Astrocyte (in vitro differentiated cells and primary cell): ENCODE results near the gene ENPP6. TPM values are rescaled to one million over a fixed set of nuclear protein-coding genes. Genes with fewer than 3 reads are reported as not detected.

Source experiments
- DNase-seq: peaks from one replicate; pipeline ENCODE4 v3.0.0-alpha.2; 2010; ENCODE audit warnings: low read depth
- FAIRE-seq: peaks from 2 replicates; lab custom pipeline; 2011; peaks lifted over from hg19 to GRCh38; lab: Jason Lieb, UNC
- H2AFZ ChIP-seq: 2 replicates; pipeline ENCODE4 v1.6.0; 2012; ENCODE audit warnings: low read depth, low read length, inconsistent platforms
- H3K27ac ChIP-seq: 2 replicates; pipeline ENCODE4 v1.5.1; 2011; ENCODE audit warnings: low read depth, low read length, inconsistent platforms
- H3K27me3 ChIP-seq: 2 replicates; pipeline ENCODE4 v1.6.0; 2011; ENCODE audit warnings: low read length, inconsistent platforms; ENCODE audit not compliant: insufficient read depth
- H3K36me3 ChIP-seq: 2 replicates; pipeline ENCODE4 v1.5.1; 2011; ENCODE audit warnings: low read length, inconsistent platforms; ENCODE audit not compliant: insufficient read depth
- H3K4me1 ChIP-seq: 2 replicates; pipeline ENCODE4 v1.5.1; 2011; ENCODE audit warnings: low read length, inconsistent platforms; ENCODE audit not compliant: insufficient read depth
- H3K4me2 ChIP-seq: 2 replicates; pipeline ENCODE4 v1.6.0; 2012; ENCODE audit warnings: low read length, inconsistent platforms
- H3K4me3 ChIP-seq: 2 replicates; pipeline ENCODE4 v1.5.1; 2011; ENCODE audit warnings: low read depth, mild to moderate bottlenecking, low read length, inconsistent platforms; ENCODE audit not compliant: insufficient read depth
- H3K79me2 ChIP-seq: 2 replicates; pipeline ENCODE4 v1.6.0; 2012; ENCODE audit warnings: mild to moderate bottlenecking, low read length, inconsistent platforms; ENCODE audit not compliant: insufficient read depth
- H3K9ac ChIP-seq: 2 replicates; pipeline ENCODE4 v1.6.0; 2012; ENCODE audit warnings: mild to moderate bottlenecking, low read length, inconsistent platforms
- H3K9me3 ChIP-seq: 2 replicates; pipeline ENCODE4 v1.5.1; 2012; ENCODE audit warnings: low read depth, mild to moderate bottlenecking, low read length, inconsistent platforms; ENCODE audit not compliant: insufficient read depth
- H4K20me1 ChIP-seq: 2 replicates; pipeline ENCODE4 v1.6.0; 2012; ENCODE audit warnings: low read length, inconsistent platforms; ENCODE audit not compliant: insufficient read depth
- H3K27ac Mint-ChIP-seq: one replicate; pipeline ENCODE4 v1.8.0; 2021; ENCODE audit warnings: mild to moderate bottlenecking, mixed read lengths; ENCODE audit not compliant: unreplicated experiment
- H3K27me3 Mint-ChIP-seq: one replicate; pipeline ENCODE4 v1.8.0; 2021; ENCODE audit warnings: low read depth, mixed read lengths; ENCODE audit not compliant: unreplicated experiment
- H3K36me3 Mint-ChIP-seq: one replicate; pipeline ENCODE4 v1.8.0; 2021; ENCODE audit warnings: low read depth, mixed read lengths; ENCODE audit not compliant: unreplicated experiment
- H3K4me1 Mint-ChIP-seq: one replicate; pipeline ENCODE4 v1.8.0; 2021; ENCODE audit warnings: low read depth, mixed read lengths; ENCODE audit not compliant: unreplicated experiment
- H3K4me3 Mint-ChIP-seq: one replicate; pipeline ENCODE4 v1.8.0; 2021; ENCODE audit warnings: mild to moderate bottlenecking, moderate library complexity, mixed read lengths; ENCODE audit not compliant: unreplicated experiment
- H3K9me3 Mint-ChIP-seq: one replicate; pipeline ENCODE4 v1.8.0; 2021; ENCODE audit warnings: mild to moderate bottlenecking, mixed read lengths; ENCODE audit not compliant: unreplicated experiment
- CTCF ChIP-seq: IDR thresholded peaks from 2 replicates; pipeline ENCODE4 v1.5.1; 2011; ENCODE audit warnings: low read depth, mild to moderate bottlenecking, inconsistent platforms, low read length, moderate library complexity; ENCODE audit not compliant: insufficient read depth
- EZH2 ChIP-seq: IDR thresholded peaks from 2 replicates; pipeline ENCODE4 v1.6.1; 2012; ENCODE audit warnings: mild to moderate bottlenecking, low read length, inconsistent platforms; ENCODE audit not compliant: insufficient read depth
- total RNA-seq: library from RNA; stranded (reverse); gene quantifications from 2 replicates; pipeline ENCODE4 v1.2.1, GENCODE V29; 2021

ENPP6 gene
- total RNA-seq, 1 donor from 2014 or later, result 0.50 TPM

- no peak for FAIRE-seq
- Mint-ChIP-seq H3K4me1 (peaks cover 12% of the 10 kb centered on the region), H3K36me3 (no peaks in the 10 kb centered on the region), H3K9me3 (peaks cover 3% of the 10 kb centered on the region), H3K4me3 (no peak overlapping the region), H3K27ac (no peak overlapping the region), H3K27me3 (peaks cover 4% of the 10 kb centered on the region)
- TF ChIP-seq CTCF (no peak), EZH2 (no peak)
- Histone ChIP-seq H3K9me3 (no peaks in the 10 kb centered on the region), H3K36me3 (no peaks in the 10 kb centered on the region), H3K4me2 (no peak overlapping the region), H3K9ac (no peak overlapping the region), H4K20me1 (no peaks in the 10 kb centered on the region), H2AFZ (no peak overlapping the region), H3K4me3 (no peak overlapping the region), H3K27ac (no peak overlapping the region), H3K79me2 (no peaks in the 10 kb centered on the region), H3K4me1 (no peaks in the 10 kb centered on the region), H3K27me3 (no peaks in the 10 kb centered on the region)
- DNase-seq, result no peak
Measured at GRCh38 chr4:184235526-184235925, 17.9 kb upstream of the ENPP6 start.

DNA sequence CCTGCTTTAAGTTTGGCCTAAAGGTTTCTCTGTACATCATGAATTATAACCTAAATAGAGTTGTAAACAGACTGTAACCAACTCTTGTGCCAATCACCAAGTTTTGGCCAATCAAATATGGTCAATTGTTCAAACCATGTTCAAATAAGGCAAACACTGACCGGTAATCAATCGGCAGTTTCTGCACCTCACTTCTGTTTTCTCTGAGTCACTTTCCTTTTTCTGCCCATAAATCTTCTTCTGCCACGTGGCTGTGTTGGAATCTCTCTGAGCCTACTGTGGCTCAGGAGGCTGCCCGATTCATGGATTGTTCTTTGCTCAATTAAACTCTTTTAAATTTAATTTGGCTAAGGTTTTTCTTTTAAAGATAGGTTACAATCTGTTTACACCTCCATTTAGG lies 16.5 kb upstream of the ENPP6 start:
- no peak for FAIRE-seq
- TF ChIP-seq EZH2 (no peak), CTCF (no peak)
- Histone ChIP-seq H3K4me2 (no peak overlapping the region), H2AFZ (no peak overlapping the region), H4K20me1 (no peaks in the 10 kb centered on the region), H3K4me3 (no peak overlapping the region), H3K27me3 (no peaks in the 10 kb centered on the region), H3K9me3 (no peaks in the 10 kb centered on the region), H3K79me2 (no peaks in the 10 kb centered on the region), H3K9ac (no peak overlapping the region), H3K36me3 (no peaks in the 10 kb centered on the region), H3K4me1 (no peaks in the 10 kb centered on the region), H3K27ac (no peak overlapping the region)
- no peak overlapping the region for H3K4me3 Mint-ChIP-seq
- no peak for DNase-seq
- H3K9me3 Mint-ChIP-seq, result peaks cover 3% of the 10 kb centered on the region
- H3K36me3 Mint-ChIP-seq, result no peaks in the 10 kb centered on the region
- H3K4me1 Mint-ChIP-seq, result peaks cover 12% of the 10 kb centered on the region
- H3K27ac Mint-ChIP-seq, result no peak overlapping the region
- peaks cover 6% of the 10 kb centered on the region for H3K27me3 Mint-ChIP-seq

GRCh38 chr4:184232975-184233374 lies 15.3 kb upstream of the ENPP6 start:
- H3K9me3 ChIP-seq, result no peaks in the 10 kb centered on the region
- no peak overlapping the region for H3K4me2 ChIP-seq
- no peak overlapping the region for H3K9ac ChIP-seq
- no peaks in the 10 kb centered on the region for H4K20me1 ChIP-seq
- Mint-ChIP-seq H3K9me3 (peaks cover 3% of the 10 kb centered on the region), H3K27ac (no peak overlapping the region), H3K36me3 (no peaks in the 10 kb centered on the region), H3K27me3 (peaks cover 11% of the 10 kb centered on the region), H3K4me1 (peaks cover 12% of the 10 kb centered on the region), H3K4me3 (no peak overlapping the region)
- FAIRE-seq (no peak), DNase-seq (no peak)
- no peak for TF ChIP-seq EZH2
- TF ChIP-seq CTCF, result no peak
- no peaks in the 10 kb centered on the region for H3K4me1 ChIP-seq
- H3K4me3 ChIP-seq, result no peak overlapping the region
- H3K79me2 ChIP-seq, result no peaks in the 10 kb centered on the region
- H3K36me3 ChIP-seq, result no peaks in the 10 kb centered on the region
- H3K27ac ChIP-seq, result no peak overlapping the region
- no peaks in the 10 kb centered on the region for H3K27me3 ChIP-seq
- no peak overlapping the region for H2AFZ ChIP-seq
